NCI-H1436 treated with DMSO at 0.1 percent for 48 hours (cell line): Measurements from ENCODE around the gene MAP4K4.

Experiments used
- DNase-seq: peaks from one replicate; lab custom pipeline; 2025; lab: John Stamatoyannopoulos, UW

The MAP4K4 gene

GRCh38 chr2:101843048-101843447, 145.5 kb downstream of the MAP4K4 start:
- no peak for DNase-seq

GRCh38 chr2:101843471-101843870, 146.0 kb downstream of the MAP4K4 start:
- DNase-seq, result no peak

- DNase-seq, result no peak
Observed at GRCh38 chr2:101844055-101844635, 146.6 kb downstream of the MAP4K4 start.

- DNase-seq, result no peak
Observed at GRCh38 chr2:101846973-101847372, 149.5 kb downstream of the MAP4K4 start.

- no peak for DNase-seq
Observed at GRCh38 chr2:101847661-101848339, 150.3 kb downstream of the MAP4K4 start.

- DNase-seq, result no peak
Observed at GRCh38 chr2:101848769-101849410, 151.4 kb downstream of the MAP4K4 start.

GRCh38 chr2:101850450-101850849, 152.9 kb downstream of the MAP4K4 start:
- no peak for DNase-seq

GRCh38 chr2:101850991-101851390, 153.5 kb downstream of the MAP4K4 start:
- no peak for DNase-seq

GRCh38 chr2:101852824-101853223, 155.3 kb downstream of the MAP4K4 start:
- DNase-seq, result no peak

- no peak for DNase-seq
Observed at GRCh38 chr2:101854877-101855276, 157.4 kb downstream of the MAP4K4 start.

GRCh38 chr2:101855776-101856175, 158.3 kb downstream of the MAP4K4 start:
- no peak for DNase-seq

GRCh38 chr2:101858246-101858645, 160.7 kb downstream of the MAP4K4 start:
- no peak for DNase-seq

GRCh38 chr2:101858910-101859309, 161.4 kb downstream of the MAP4K4 start:
- no peak for DNase-seq

- no peak for DNase-seq
Observed at GRCh38 chr2:101859604-101860003, 162.1 kb downstream of the MAP4K4 start.

- DNase-seq, result no peak
Observed at GRCh38 chr2:101860157-101860556, 162.7 kb downstream of the MAP4K4 start.

GRCh38 chr2:101860782-101861181, 163.3 kb downstream of the MAP4K4 start:
- no peak for DNase-seq

GRCh38 chr2:101861382-101861781, 163.9 kb downstream of the MAP4K4 start:
- no peak for DNase-seq

GRCh38 chr2:101863534-101863933, 166.0 kb downstream of the MAP4K4 start:
- no peak for DNase-seq

- no peak for DNase-seq
Observed at GRCh38 chr2:101864426-101864825, 166.9 kb downstream of the MAP4K4 start.

GRCh38 chr2:101868525-101868924, 171.0 kb downstream of the MAP4K4 start:
- DNase-seq, result no peak

GRCh38 chr2:101869527-101869926, 172.0 kb downstream of the MAP4K4 start:
- no peak for DNase-seq

- DNase-seq, result no peak
Observed at GRCh38 chr2:101870444-101870843, 172.9 kb downstream of the MAP4K4 start.

- no peak for DNase-seq
Observed at GRCh38 chr2:101871480-101871879, 174.0 kb downstream of the MAP4K4 start.
